Measurements from ENCODE around the gene LDHAL6A. TPM values are rescaled to one million over a fixed set of nuclear protein-coding genes. Genes with fewer than 3 reads are reported as not detected.

Gene LDHAL6A
- total and polyA plus RNA-seq, 2 of the 13 experiments (the other 11 are each of a cell fraction or from before 2014, with no cell fraction given) = not detected

GRCh38 chr11:18526521-18527296 is 71.1 kb downstream of the LDHAL6A start, which contains the start of gene TSG101 (continued):
- TF ChIP-seq ARID4A (CRISPR knock-in tag; IDR thresholded peaks at IDR 0.05; ENCODE audit: borderline replicate concordance) = peak; percentile 97
- TF ChIP-seq ZNF543 (CRISPR knock-in tag; IDR thresholded peaks at IDR 0.05) = peak; percentile 88
- TF ChIP-seq MLLT10 (CRISPR knock-in tag; IDR thresholded peaks at IDR 0.05) = no peak
- TF ChIP-seq KMT2B (CRISPR knock-in tag; IDR thresholded peaks at IDR 0.05) = peak; percentile 96
- TF ChIP-seq ATF2 (CRISPR knock-in tag; IDR thresholded peaks at IDR 0.05) = peak; percentile 84
- TF ChIP-seq HMG20A (CRISPR knock-in tag; IDR thresholded peaks at IDR 0.05; ENCODE audit: borderline replicate concordance) = no peak; the same call in 1 of the 2 replicates
- no peak for TF ChIP-seq TRAFD1 (CRISPR knock-in tag; IDR thresholded peaks at IDR 0.05; ENCODE audit: borderline replicate concordance)
- TF ChIP-seq ISL2 (CRISPR knock-in tag; IDR thresholded peaks at IDR 0.05) = peak; percentile 64; the same call in 1 of the 2 replicates
- TF ChIP-seq E2F1 (CRISPR knock-in tag; IDR thresholded peaks at IDR 0.05) = 0 out of 2 replicates have a peak, but pooled peaks have one; percentile 57
- TF ChIP-seq HINFP (CRISPR knock-in tag; IDR thresholded peaks at IDR 0.05; ENCODE audit: low read depth) = peak; percentile 23; the same call in 1 of the 2 replicates
- TF ChIP-seq TERF1 (CRISPR knock-in tag; IDR thresholded peaks at IDR 0.05) = no peak
- TF ChIP-seq ZNF746 (CRISPR knock-in tag; IDR thresholded peaks at IDR 0.05) = peak; percentile 86
- TF ChIP-seq ZNF549 (CRISPR knock-in tag; IDR thresholded peaks at IDR 0.05) = no peak
- no peak for TF ChIP-seq ZNF234 (CRISPR knock-in tag; conservative IDR thresholded peaks at IDR 0.05)
- no peak for TF ChIP-seq ZNF816 (CRISPR knock-in tag; IDR thresholded peaks at IDR 0.05; ENCODE audit: borderline replicate concordance)
- peak; percentile 78 for TF ChIP-seq ETV5 (CRISPR knock-in tag; IDR thresholded peaks at IDR 0.05; ENCODE audit: borderline replicate concordance)

Measured in HepG2 (cell line).